HCEC 1CT (cell line): ENCODE measurements around the gene PTGS1.
A peak's percentile ranks its signal among the peaks of the same experiment; 100 is the strongest.
"Not testable (repeated sequence)": the region's sequence is repeated elsewhere in the genome, so short reads cannot be mapped to it uniquely, and the experiment has no call there.

ENCODE experiments used
- DNase-seq: peaks from one replicate; pipeline ENCODE4 v3.0.0-alpha.2; 2017

The PTGS1 gene

GRCh38 chr9:122401896-122402295, 31.1 kb downstream of the PTGS1 start:
- no peak for DNase-seq

DNA sequence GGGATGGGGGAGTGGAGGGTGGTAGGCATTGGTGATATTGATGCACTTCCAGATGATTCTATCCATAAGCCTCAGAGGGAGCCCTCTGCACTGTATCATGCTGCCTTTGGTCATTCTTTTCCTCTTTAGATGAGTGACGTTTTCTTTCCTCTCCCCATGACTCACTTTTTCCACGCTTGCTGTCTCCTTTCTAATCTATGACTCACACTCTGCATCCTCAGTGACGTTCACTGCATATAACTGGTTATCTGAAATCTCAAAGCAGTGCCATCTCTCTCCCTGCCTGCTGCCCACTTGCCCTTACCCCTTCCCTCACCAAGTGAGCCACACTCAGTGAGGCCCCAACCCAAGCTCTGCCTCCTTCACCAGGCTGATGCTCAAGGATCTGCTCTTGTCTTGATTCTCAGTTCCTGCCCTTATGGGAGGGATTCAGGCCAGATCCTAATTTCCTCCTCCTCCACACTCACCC, 31.6 kb downstream of the PTGS1 start:
- peak; percentile 99 for DNase-seq

DNA sequence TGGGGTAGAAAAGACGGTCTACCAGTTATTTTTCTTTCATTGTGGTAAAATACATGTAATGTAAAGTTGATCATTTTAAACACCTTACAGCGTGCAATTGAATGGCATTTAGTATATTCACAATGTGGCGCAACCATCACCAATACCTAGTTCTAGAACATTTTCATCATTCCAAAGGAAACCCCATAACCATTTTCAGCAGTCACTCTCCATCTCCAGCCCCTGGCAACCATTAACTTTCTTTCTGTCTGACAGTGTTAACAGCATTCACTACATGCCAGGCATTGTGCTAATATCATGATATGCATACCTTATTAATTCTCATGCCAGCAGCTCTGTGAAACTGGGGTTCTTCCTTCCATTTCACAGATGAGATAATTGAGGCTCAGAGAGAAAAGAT, 32.0 kb downstream of the PTGS1 start:
- DNase-seq, result no peak

DNA sequence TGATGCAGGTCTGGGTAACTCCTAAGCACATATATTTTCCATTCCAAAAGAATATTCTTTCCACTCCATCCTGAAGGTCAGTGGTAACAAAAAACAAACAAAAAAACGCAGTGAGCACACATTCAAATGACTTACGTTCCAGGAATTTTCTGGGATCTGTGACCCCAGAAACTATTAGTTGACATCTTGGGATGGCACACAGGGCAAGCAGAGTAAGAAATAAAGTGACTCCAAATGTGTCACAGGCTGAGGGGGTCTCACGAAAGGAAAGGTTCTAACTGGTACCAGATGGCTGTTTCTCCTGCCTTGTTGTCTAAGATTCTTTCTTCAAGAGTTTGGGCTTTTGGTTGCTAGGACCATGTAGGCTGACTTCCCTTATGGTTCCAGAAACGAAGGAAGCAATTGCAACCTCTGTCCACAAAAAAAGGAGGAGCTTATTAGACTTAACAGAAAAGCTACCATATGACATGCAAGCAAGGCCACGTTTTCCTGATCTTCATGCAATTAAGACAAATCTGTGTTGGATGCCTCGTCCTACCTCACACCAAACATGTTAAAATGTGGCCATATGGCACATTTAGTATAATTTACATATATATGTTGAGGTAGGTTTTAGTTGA, 32.7 kb downstream of the PTGS1 start:
- DNase-seq, result peak; percentile 68

GRCh38 chr9:122405304-122406069, 34.7 kb downstream of the PTGS1 start:
- peak; percentile 19 for DNase-seq

DNA sequence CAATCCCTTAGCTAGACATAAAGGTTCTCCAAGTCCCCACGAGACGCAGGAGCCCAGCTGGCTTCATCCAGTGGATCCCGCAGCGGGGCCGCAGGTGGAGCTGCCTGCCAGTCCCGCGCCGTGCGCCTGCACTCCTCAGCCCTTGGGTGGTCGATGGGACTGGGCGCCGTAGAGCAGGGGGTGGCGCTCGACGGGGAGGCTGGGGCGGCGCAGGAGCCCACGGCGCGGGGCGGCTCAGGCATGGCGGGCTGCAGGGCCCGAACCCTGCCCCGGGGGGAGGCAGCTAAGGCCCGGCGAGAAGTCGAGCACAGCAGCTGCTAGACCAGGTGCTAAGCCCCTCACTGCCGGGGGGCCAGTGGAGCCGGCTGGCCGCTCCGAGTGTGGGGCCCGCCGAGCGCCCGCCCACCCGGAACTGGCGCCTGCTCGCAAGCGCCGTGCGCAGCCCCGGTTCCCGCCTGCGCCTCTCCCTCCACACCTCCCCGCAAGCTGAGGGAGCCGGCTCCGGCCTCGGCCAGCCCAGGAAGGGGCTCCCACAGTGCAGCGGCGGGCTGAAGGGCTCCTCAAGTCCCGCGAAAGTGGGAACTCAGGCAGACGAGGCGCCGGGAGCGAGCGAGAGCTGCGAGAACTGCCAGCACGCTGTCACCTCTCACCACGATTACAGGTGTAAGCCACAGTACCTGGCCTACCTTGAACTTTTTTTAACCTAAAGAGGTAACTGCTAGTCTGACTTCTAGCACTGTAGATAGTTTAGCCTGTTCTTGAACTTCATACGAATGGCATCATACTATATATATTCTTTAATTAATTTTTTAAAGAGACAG, 35.5 kb downstream of the PTGS1 start:
- DNase-seq, result no peak

DNA sequence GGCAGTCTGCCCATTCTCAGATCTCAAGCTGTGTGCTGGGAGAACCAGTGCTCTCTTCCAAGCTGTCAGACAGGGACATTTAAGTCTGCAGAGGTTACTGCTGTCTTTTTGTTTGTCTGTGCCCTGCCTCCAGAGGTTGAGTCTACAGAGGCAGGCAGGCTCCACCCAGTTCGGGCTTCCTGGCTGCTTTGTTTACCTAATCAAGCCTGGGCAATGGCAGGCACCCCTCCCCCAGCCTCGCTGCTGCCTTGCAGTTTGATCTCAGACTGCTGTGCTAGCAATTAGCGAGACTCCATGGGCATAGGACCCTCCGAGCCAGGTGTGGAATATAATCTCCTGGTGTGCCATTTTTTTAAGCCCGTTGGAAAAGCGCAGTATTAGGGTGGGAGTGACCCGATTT, 43.3 kb downstream of the PTGS1 start:
- DNase-seq, result not testable (repeated sequence)

GRCh38 chr9:122418016-122418415, 47.2 kb downstream of the PTGS1 start:
- DNase-seq, result peak; percentile 2

DNA sequence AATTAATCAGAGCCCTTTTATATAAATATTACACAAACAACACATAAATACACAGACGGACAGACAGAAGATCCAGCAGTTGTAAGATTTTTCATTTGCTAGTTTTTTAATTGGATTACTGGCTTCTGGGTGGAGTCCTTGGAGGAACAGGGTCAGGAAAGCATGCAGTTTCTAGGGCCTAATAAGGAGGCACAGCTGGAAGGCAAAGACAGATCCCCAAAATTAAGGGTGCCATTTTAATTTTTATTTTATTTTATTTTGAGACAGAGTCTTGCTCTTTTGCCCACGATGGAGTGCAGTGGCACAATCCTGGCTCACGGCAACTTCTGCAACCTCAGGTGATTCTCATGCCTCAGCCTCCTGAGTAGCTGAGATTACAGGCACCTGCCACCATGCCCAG, 49.5 kb downstream of the PTGS1 start:
- no peak for DNase-seq

DNA sequence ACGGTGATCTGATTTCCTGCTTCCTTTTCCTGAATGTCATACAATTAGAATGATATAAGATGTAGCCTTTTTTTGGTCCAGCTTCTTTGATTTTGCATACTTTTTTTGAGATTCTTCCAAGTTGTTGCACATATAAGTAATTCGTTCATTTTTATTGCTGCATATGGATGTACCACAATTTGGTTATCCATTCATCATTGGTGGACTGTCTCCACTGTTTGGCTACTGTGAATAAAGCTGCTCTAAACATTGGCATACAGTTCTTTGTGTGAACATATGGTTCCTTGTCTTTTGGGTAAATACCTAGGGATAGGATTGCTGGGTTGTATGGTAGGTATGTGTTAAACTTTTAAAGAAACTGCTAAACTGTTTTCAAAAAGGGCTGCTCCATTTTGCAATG, 54.3 kb downstream of the PTGS1 start:
- no peak for DNase-seq

DNA sequence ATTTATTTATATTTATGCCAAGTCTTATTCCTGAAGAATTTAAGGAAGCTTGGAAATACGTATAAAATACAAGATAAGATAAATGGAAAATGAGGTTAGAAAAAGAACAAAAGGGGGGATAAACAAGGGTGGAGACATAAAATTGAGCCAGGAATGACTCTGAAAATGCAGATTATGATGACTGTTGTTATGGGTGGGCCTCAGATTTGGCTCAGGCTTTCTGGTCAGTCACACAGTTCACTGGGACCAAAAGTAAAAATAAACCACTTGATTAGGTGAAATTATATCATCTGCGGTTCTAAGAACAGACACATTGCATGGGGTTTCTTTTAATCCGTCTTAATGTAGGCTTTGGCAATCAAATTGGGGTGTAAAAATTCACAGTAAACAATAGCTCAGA, 55.9 kb downstream of the PTGS1 start:
- no peak for DNase-seq

GRCh38 chr9:122442568-122442967, 71.7 kb downstream of the PTGS1 start:
- DNase-seq, result no peak

GRCh38 chr9:122444041-122444733, 73.4 kb downstream of the PTGS1 start:
- peak; percentile 87 for DNase-seq
